ENCODE measurements around the gene TMEM132C. TPM values are rescaled to one million over a fixed set of nuclear protein-coding genes. Genes with fewer than 3 reads are reported as not detected.
A peak's percentile ranks its signal among the peaks of the same experiment; 100 is the strongest.

Gene TMEM132C
- total RNA-seq, 1 donor from 2014 or later, result 3.9 TPM

GRCh38 chr12:128356547-128356946 is 89.6 kb downstream of the TMEM132C start:
- H3K9me3 Mint-ChIP-seq, result peaks cover 6% of the 10 kb centered on the region

GRCh38 chr12:128361400-128361995 is 94.5 kb downstream of the TMEM132C start:
- no peaks in the 10 kb centered on the region for H3K36me3 ChIP-seq
- peaks cover 35% of the 10 kb centered on the region for H3K36me3 Mint-ChIP-seq
- DNase-seq (ENCODE audit: low spot score), result no peak
- H3K27me3 Mint-ChIP-seq (ENCODE audit: insufficient read depth, low read depth), result peaks cover 5% of the 10 kb centered on the region
- no peak overlapping the region for H3K27ac ChIP-seq
- H3K4me1 ChIP-seq, result peaks cover 27% of the 10 kb centered on the region
- no peaks in the 10 kb centered on the region for H3F3A ChIP-seq (ENCODE audit: low read depth)
- H3K9me3 ChIP-seq (ENCODE audit: low read depth), result no peaks in the 10 kb centered on the region
- no peaks in the 10 kb centered on the region for H3K9me3 Mint-ChIP-seq
- H3K4me3 ChIP-seq, result no peak overlapping the region
- H3K27ac Mint-ChIP-seq, result peak overlapping the region; percentile 29
- H3K79me2 ChIP-seq (ENCODE audit: low read depth), result no peaks in the 10 kb centered on the region
- H3K4me3 Mint-ChIP-seq, result no peak overlapping the region
- peaks cover 75% of the 10 kb centered on the region for H3K4me1 Mint-ChIP-seq
- no peak overlapping the region for H3K4me2 ChIP-seq
- H3K9ac ChIP-seq, result no peak overlapping the region
- TF ChIP-seq CTCF (IDR thresholded peaks at IDR 0.05) (no peak), EZH2phosphoT487 (IDR thresholded peaks at IDR 0.05) (no peak), EZH2 (IDR thresholded peaks at IDR 0.05) (no peak)
- no peak overlapping the region for H2AFZ ChIP-seq (replicated peaks)
- H4K20me1 ChIP-seq (ENCODE audit: low read depth), result no peaks in the 10 kb centered on the region
- peaks cover 42% of the 10 kb centered on the region for H3K27me3 ChIP-seq

More at GRCh38 chr12:128356547-128356946, 89.6 kb downstream of the TMEM132C start:
- Histone ChIP-seq H3K4me3 (no peak overlapping the region), H3K79me2 (ENCODE audit: low read depth) (no peaks in the 10 kb centered on the region), H3K36me3 (no peaks in the 10 kb centered on the region), H3K9ac (no peak overlapping the region), H2AFZ (replicated peaks) (no peak overlapping the region), H4K20me1 (ENCODE audit: low read depth) (no peaks in the 10 kb centered on the region), H3K27ac (no peak overlapping the region), H3F3A (ENCODE audit: low read depth) (no peaks in the 10 kb centered on the region), H3K9me3 (ENCODE audit: low read depth) (no peaks in the 10 kb centered on the region), H3K4me2 (no peak overlapping the region), H3K4me1 (peaks cover 12% of the 10 kb centered on the region), H3K27me3 (peaks cover 7% of the 10 kb centered on the region)
- no peak for DNase-seq (ENCODE audit: low spot score)
- Mint-ChIP-seq H3K4me1 (peaks cover 67% of the 10 kb centered on the region), H3K4me3 (no peak overlapping the region), H3K36me3 (peaks cover 67% of the 10 kb centered on the region), H3K27ac (no peak overlapping the region), H3K27me3 (ENCODE audit: insufficient read depth, low read depth) (peaks cover 9% of the 10 kb centered on the region)
- TF ChIP-seq EZH2phosphoT487 (IDR thresholded peaks at IDR 0.05), result no peak
- TF ChIP-seq EZH2 (IDR thresholded peaks at IDR 0.05), result no peak
- no peak for TF ChIP-seq CTCF (IDR thresholded peaks at IDR 0.05)

- peaks cover 22% of the 10 kb centered on the region for H3K36me3 Mint-ChIP-seq
- Histone ChIP-seq H3K36me3 (no peaks in the 10 kb centered on the region), H3K4me2 (peak overlapping the region; percentile 73), H2AFZ (replicated peaks) (no peak overlapping the region), H3K9me3 (ENCODE audit: low read depth) (no peaks in the 10 kb centered on the region), H3K79me2 (ENCODE audit: low read depth) (no peaks in the 10 kb centered on the region), H3K4me3 (no peak overlapping the region), H3F3A (ENCODE audit: low read depth) (no peaks in the 10 kb centered on the region), H3K9ac (no peak overlapping the region), H3K27me3 (peaks cover 66% of the 10 kb centered on the region), H3K27ac (no peak overlapping the region), H4K20me1 (ENCODE audit: low read depth) (no peaks in the 10 kb centered on the region), H3K4me1 (peaks cover 25% of the 10 kb centered on the region)
- H3K9me3 Mint-ChIP-seq, result no peaks in the 10 kb centered on the region
- peaks cover 87% of the 10 kb centered on the region for H3K4me1 Mint-ChIP-seq
- peak overlapping the region; percentile 95 for H3K27ac Mint-ChIP-seq
- DNase-seq (ENCODE audit: low spot score), result no peak
- peak overlapping the region; percentile 82 for H3K4me3 Mint-ChIP-seq
- TF ChIP-seq EZH2phosphoT487 (IDR thresholded peaks at IDR 0.05) (no peak), EZH2 (IDR thresholded peaks at IDR 0.05) (no peak), CTCF (IDR thresholded peaks at IDR 0.05) (no peak)
- peaks cover 2% of the 10 kb centered on the region for H3K27me3 Mint-ChIP-seq (ENCODE audit: insufficient read depth, low read depth)
Observed at GRCh38 chr12:128365032-128365431, 98.1 kb downstream of the TMEM132C start.
